ENCODE results near the gene ADM2.

- TF ChIP-seq CTCF (IDR thresholded peaks at IDR 0.05) (no peak), E2F4 (CRISPR knock-in tag; IDR thresholded peaks at IDR 0.05; ENCODE audit: borderline replicate concordance, low read depth) (no peak), ESRRA (CRISPR knock-in tag; IDR thresholded peaks at IDR 0.05; ENCODE audit: borderline replicate concordance) (no peak), ZNF281 (CRISPR knock-in tag; IDR thresholded peaks at IDR 0.05) (no peak), MAX (CRISPR knock-in tag; IDR thresholded peaks at IDR 0.05) (no peak), SP1 (CRISPR knock-in tag; conservative IDR thresholded peaks at IDR 0.05) (no peak), JUN (CRISPR knock-in tag; IDR thresholded peaks at IDR 0.05) (no peak)
Measured at GRCh38 chr22:50452649-50453048, 28.7 kb upstream of the ADM2 start.
